Measurements from ENCODE around the gene GALNT17.

- TF ChIP-seq, protein P1, sequence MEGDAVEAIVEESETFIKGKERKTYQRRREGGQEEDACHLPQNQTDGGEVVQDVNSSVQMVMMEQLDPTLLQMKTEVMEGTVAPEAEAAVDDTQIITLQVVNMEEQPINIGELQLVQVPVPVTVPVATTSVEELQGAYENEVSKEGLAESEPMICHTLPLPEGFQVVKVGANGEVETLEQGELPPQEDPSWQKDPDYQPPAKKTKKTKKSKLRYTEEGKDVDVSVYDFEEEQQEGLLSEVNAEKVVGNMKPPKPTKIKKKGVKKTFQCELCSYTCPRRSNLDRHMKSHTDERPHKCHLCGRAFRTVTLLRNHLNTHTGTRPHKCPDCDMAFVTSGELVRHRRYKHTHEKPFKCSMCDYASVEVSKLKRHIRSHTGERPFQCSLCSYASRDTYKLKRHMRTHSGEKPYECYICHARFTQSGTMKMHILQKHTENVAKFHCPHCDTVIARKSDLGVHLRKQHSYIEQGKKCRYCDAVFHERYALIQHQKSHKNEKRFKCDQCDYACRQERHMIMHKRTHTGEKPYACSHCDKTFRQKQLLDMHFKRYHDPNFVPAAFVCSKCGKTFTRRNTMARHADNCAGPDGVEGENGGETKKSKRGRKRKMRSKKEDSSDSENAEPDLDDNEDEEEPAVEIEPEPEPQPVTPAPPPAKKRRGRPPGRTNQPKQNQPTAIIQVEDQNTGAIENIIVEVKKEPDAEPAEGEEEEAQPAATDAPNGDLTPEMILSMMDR (conservative IDR thresholded peaks at IDR 0.05) = no peak
- no peak for TF ChIP-seq EZH2 (IDR thresholded peaks at IDR 0.05; ENCODE audit: low read depth)
Observed at GRCh38 chr7:71509381-71509780, 377.4 kb downstream of the GALNT17 start.
